GM21390 (cell line): ENCODE results near the gene SMPDL3A.
A peak's percentile ranks its signal among the peaks of the same experiment; 100 is the strongest.

ENCODE experiments used
- ATAC-seq: cut with Tn5 transposase; IDR thresholded peaks from one replicate; pipeline ENCODE4 v1.9.1; 2021; ENCODE audit not compliant: unreplicated experiment

SMPDL3A gene

DNA sequence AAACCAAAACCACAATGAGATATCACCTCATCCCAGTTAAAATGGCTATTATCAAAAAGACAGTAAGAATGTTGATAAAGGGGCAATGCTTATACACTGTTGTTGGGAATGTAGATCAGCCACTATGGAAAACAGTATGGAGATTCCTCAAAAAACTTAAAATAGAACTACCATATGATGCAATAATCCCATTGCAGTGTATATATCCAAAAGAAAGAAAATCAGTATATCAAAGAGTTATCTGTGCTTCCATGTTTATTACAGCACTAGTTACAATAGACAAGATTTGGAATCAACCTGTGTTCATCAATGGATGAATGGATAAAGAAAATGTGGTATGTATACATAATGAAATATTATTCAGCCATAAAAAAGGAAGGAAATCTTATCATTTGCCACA is 13.1 kb upstream of the SMPDL3A start:
- no peak for ATAC-seq

DNA sequence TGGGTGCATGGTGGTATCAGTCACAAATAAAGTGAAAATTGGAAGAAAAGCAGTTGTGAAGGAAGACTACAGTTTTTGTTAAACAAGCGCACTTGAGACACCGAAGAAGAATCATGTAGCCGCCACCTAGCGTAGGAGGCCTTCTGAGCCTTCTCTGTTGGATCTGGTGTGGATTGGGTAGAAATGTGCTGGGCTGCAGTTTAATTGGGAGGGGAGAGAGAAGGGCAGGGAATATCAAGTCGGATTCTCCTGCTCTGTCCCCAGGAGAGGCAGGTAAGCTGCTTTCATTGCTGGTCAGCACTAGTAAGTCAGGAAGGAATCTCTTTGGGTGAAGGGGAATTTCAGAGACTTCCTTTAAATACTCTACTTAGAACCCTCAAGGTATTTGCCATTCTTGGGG is 10.8 kb upstream of the SMPDL3A start:
- no peak for ATAC-seq

DNA sequence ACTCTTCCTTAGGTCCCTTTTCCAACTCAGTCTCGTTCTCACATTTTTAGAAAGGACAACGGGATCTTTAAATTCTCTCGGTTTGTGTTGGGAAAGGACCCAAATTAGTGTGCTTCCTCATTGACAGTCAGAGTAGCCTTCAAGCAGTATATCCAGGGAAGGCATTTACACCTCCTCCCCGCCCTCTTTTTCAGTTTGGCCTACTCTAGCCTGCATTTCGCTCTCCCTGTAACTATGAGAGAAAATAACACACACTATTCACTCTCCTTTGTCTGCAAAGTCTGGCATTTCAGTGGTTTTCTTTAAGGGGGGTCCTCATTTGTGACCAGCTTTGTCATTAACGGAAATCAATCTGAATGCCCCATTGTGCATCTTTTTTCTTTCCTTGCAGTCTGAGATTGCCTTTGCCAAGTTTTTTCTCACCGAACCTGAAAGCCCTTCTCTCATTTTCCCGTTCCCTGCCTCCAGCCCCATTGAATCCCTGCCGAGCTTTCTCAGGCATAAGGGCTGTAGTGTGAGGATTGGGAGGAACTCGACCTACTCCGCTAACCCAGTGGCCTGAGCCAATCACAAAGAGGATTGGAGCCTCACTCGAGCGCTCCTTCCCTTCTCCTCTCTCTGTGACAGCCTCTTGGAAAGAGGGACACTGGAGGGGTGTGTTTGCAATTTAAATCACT is 9.9 kb upstream of the SMPDL3A start:
- ATAC-seq = no peak

DNA sequence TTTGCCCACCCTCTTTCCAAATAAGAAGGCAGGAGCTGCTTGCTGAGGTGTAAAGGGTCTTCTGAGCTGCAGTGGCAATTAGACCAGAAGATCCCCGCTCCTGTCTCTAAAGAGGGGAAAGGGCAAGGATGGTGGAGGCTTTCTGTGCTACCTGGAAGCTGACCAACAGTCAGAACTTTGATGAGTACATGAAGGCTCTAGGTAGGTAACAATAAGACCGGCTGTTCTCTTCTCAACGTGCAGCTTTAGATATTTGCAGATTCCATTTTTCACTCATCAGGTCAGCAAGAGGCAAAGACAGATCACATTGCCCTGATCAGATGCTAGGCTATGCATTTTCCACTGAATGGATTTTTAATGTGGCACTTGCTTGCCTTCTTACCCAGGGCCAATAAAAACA is 9.4 kb upstream of the SMPDL3A start, which contains the start of gene FABP7:
FABP7 (plus strand) TSS at position 50 of the 400 bp plus-strand sequence; CDS start at position 129, 79 bp downstream.
- no peak for ATAC-seq

GRCh38 chr6:122780114-122780513 is 8.9 kb upstream of the SMPDL3A start:
- ATAC-seq = no peak

DNA sequence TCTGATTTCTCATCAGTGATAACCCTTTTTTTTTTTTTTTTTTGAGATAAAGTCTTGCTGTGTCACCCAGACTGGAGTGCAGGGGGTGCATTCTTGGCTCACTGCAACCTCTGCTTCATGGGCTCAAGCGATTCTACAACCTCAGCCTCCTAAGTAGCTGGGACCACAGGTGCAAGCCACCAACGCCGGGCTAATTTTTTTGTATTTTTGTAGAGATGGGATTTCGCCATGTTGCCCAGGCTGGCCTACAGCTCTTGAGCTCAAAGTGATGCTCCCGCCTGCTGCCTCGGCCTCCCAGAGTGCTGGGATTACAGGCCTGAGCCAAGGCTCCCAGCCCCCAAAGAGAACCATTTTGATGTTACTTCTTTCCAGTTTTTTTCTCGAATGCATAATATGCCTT is 7.3 kb upstream of the SMPDL3A start:
- ATAC-seq = no peak

DNA sequence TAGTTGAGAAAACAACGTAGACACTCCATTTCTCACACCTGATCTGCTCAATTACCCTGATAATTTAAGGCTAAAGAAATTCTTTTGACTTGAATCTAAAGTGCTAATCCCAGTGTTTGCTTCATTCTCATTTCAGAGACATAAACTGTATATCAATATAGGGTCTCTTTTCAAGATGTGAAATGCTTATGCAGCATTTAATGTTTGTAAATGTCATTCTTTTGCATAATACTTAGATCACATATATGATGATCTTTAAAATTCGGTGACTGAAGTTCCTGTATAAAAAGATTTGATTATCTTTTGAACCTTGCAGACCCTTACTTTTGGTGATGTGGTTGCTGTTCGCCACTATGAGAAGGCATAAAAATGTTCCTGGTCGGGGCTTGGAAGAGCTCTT is 5.7 kb upstream of the SMPDL3A start:
- ATAC-seq = no peak

DNA sequence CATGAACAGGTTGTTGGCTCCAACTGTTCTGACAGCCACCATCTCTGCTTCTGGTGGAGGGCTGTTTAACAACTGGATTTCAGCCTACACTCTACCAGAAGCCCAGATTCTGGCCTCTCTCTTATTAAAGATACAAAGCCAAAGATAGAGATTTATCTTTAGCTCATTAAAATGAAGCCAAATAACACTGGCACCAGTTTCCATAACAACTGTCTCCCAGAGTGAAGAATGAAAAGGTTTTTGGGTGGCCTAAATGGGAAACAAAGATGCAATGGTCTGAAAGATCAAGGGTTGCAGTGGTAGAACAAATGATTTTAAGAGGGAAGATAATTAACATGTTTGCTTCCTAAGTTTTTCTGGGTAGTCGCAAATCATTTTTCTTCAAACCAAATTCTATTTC is 3.2 kb upstream of the SMPDL3A start:
- no peak for ATAC-seq

- ATAC-seq = no peak
These were observed 1.3 kb upstream of the SMPDL3A start for GRCh38 chr6:122787721-122788120.

DNA sequence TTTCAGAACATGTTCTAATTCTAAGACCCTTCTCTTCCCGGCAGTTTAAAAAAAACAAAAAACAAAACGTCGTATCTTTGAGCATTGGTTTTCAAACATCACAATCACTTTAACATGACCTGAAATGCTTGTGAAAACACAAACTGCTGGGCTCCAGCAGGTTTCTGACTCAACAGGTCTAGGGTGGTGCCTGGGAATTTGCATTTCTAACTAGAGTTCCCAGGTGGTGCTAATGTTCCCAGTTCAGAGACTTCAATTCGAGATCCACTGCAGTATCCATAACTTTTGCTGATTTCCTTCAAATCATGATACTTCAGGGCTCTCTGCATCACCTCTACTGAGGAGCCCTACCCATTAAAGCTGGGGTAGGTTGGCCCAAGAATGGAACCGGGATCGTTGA is 850 bp upstream of the SMPDL3A start:
- ATAC-seq = no peak

DNA sequence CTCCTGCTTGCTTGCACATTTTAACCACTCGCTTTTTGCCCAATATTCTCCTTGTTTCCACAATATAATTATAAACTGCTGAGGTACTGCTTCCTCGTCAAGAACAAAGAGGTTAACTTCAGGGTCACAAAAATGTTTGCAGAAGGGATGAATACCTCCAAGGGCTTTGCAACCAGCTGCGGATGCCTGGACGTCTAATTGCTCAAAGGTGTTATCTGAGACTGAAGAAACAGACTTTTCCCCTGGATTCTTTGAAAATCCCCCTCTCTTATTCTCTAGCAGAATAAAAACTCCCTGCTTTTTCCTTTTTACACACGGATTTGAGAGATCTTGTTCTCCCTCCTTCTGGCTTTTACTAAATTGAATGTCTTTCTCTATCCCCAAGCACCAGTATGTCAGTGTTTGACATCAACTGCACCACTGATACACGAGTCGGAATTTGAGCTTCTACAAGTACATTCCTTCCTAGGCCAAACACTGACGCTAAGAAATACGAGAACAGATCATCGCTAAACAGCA is 336 bp upstream of the SMPDL3A start:
- ATAC-seq = no peak

DNA sequence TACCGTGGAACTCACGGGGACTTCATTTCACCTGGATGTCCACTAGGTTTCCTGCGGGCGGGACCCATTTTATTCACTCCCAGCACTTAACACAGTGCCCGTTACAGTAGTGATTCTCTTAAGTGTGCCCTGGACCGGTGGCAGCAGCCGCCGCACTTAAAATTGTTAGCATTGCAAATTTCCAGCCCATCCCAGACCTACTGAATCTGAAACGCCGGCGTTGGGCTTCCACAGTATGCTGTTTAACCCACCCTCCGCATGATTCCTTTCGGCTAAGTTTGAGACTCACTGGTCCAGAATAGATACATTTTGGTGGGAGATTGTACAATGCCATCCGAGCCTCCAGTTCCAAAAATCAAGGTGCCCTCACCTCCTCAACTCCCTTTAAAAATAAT is 967 bp downstream of the SMPDL3A start:
- ATAC-seq = no peak

GRCh38 chr6:122790423-122791309 is 1.6 kb downstream of the SMPDL3A start:
- ATAC-seq = peak; percentile 11

DNA sequence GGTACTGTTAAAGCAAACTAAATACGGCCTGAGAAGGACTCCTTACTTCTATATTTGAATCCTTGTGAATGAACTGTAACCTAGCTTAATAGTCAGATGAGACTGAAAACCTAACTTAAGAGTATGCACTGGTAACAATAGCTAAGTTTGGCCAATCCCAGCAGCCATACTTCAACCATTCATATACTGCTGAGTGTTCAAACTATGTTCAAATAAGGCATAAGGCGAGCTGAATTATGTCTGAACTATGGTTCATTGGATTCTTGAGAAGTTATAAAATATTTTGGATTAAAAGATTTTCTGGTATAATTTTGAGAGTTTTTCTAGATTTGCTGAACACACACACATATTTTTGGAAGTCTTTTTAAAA is 2.2 kb downstream of the SMPDL3A start:
- no peak for ATAC-seq

- no peak for ATAC-seq
These were observed 3.7 kb downstream of the SMPDL3A start for GRCh38 chr6:122792766-122793165.

DNA sequence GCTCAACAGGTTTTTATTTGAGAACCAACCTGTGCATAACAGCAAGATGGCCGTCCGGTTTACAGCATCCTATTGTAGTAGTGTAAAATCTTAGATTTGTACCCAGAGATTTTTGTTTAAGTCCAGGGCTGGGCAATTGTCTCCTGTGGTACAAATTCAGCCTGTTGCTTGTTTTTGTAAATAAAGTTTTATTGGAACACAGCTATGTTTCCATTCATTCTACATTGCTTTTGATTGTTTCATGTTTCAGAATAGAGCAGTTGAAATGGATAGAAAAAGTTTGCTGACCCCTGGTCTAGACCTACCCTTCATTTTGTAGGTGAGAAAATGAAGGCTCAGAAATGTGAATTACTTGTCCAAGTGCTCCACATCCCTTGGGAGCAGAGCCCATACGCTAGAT is 8.5 kb downstream of the SMPDL3A start:
- ATAC-seq = no peak

DNA sequence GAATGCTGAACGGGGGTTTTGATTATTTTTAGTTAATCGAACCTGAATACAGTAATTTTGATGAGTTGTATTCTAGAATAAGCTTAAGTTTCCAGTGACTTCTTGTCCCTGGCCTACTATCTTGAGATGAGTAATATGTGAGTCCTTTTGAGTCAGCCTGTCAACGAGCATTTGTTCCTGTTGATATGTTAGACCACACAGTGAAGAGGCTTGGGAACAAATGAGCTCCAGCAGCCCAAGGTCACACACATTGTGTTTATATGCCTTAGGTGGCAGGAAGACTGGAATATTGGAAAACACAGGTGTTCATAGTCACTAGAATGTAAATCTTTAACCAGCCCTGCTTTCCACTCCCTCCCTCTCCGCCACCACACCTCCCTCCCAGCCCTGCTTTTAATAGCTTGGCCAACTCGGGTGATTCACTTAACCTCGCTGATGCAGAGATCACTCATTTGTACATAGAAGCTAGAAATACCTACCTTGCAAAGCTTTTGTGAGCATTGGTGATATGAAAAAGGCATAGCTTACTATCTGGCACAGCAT is 9.1 kb downstream of the SMPDL3A start:
- peak; percentile 88 for ATAC-seq

DNA sequence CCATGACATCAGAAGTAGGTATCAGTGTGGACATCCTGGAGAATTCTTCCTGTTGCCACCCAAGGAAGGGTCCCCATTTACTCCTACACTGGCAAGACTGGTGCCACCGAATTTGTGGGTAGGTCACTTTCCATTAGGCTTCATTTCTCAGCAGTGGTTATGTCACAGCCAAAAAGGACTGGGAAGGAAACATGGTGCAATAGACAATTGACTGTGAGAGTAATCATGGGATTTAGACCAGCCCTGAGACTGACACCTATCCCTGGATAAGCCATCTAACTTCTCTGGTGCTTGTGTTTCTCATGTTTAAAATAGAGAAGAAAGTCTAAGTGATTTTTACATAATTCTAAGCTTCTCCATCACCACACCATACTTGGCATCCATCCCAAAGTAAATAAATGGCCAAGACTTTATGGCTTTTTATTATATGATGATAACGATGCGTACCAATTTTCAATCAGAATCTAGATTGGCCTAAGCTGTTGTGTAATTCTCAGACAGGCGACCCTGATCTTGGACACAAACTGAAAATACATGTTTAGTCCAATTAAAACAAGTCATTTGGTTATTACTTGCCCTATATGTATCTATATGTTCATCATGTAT is 10.2 kb downstream of the SMPDL3A start:
- no peak for ATAC-seq

DNA sequence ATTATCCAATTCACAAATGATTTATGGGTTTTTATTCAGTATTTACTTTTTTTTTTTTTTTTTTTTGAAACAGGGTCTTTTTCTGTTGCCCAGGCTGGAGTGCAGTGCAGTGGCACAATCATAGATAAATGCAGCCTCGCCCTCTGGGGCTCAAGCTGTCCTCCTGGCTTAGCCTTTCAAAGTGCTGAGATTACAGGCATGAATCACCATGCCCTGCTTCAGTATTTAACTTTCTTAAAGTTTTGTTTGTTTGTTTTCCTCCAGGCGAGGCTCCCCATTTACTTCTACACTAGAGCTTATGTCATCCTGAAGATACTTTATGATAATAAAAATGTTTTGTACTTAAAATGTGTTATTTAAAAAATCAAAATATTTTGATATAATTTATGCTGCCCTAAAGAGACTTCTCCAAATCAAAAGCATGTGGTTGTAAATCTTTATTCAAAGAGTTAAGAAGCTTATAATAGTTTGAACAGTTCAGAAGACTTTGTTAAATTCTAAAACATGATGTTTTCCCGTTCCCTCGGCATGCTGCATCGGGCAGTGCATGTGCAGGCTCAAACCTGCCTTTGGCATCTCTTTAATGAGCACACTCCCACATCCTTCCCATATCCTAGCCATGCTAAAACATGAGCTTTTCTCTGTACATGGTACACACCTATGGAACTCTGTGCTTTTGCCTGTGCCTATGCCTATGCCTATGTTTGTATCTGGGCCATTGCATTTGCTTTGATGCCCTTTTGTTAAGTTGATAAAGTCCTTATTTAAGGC is 11.0 kb downstream of the SMPDL3A start:
- ATAC-seq = no peak

DNA sequence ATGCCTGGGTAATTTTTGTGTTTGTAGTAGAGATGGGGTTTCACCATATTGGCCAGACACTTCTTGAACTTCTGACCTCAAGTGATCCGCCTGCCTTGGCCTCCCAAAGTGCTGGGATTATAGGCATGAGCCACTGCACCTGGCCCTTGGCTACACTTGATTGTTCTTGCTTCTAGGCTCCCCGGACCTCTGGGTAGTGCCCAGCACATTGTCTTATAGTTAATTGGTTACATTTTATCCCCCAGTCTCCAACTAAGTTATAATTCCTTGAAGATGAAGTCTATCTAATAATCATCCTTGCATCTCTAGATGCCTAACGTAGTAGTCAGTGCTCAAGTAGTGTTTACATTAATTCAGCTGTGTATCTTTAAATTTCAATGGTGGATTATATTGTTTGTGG is 11.8 kb downstream of the SMPDL3A start:
- no peak for ATAC-seq

- no peak for ATAC-seq
These were observed 12.3 kb downstream of the SMPDL3A start for GRCh38 chr6:122801397-122801796.
